Measurements from ENCODE around the gene RNF212B. TPM values are rescaled to one million over a fixed set of nuclear protein-coding genes. Genes with fewer than 3 reads are reported as not detected.
"Not testable (repeated sequence)": the region's sequence is repeated elsewhere in the genome, so short reads cannot be mapped to it uniquely, and the experiment has no call there.

RNF212B gene
- total RNA-seq, 4 donors from 2014 or later, result not detected

GRCh38 chr14:23217032-23218020, 20.4 kb upstream of the RNF212B start:
- 76% methylated on average over 6 of the region's 6 CpGs for WGBS
- H3K4me1 ChIP-seq, result no peaks in the 10 kb centered on the region
- peaks cover 5% of the 10 kb centered on the region for H3K27me3 ChIP-seq
- H3K27ac ChIP-seq, result no peak overlapping the region
- no peaks in the 10 kb centered on the region for H3K36me3 ChIP-seq
- no peak overlapping the region for H3K4me3 ChIP-seq
- no peak for DNase-seq (ENCODE audit: low spot score in 2 of 2)
- no peaks in the 10 kb centered on the region for H3K9me3 ChIP-seq
- TF ChIP-seq EP300 (IDR thresholded peaks at IDR 0.05) (no peak), POLR2AphosphoS5 (IDR thresholded peaks at IDR 0.05) (no peak), POLR2A (IDR thresholded peaks at IDR 0.05) (no peak)
- TF ChIP-seq, protein P1, sequence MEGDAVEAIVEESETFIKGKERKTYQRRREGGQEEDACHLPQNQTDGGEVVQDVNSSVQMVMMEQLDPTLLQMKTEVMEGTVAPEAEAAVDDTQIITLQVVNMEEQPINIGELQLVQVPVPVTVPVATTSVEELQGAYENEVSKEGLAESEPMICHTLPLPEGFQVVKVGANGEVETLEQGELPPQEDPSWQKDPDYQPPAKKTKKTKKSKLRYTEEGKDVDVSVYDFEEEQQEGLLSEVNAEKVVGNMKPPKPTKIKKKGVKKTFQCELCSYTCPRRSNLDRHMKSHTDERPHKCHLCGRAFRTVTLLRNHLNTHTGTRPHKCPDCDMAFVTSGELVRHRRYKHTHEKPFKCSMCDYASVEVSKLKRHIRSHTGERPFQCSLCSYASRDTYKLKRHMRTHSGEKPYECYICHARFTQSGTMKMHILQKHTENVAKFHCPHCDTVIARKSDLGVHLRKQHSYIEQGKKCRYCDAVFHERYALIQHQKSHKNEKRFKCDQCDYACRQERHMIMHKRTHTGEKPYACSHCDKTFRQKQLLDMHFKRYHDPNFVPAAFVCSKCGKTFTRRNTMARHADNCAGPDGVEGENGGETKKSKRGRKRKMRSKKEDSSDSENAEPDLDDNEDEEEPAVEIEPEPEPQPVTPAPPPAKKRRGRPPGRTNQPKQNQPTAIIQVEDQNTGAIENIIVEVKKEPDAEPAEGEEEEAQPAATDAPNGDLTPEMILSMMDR (IDR thresholded peaks at IDR 0.05), result no peak

DNA sequence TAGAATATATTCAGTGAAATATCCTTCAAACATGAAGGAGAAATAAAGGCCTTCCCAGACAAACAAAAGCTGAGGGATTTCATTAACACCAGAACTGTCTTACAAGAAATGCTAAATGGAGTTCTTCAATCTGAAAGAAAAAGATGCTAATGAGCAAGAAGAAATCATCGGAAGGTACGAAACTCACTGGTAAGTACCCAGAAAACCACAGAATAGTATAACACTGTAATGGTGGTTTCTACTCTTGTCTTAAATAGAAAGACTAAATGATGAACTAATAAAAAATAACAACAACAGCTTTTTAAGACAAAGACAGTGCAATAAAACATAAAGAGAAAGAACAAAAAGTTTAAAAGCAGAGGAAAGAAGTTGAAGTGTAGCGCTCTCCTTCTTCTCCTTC, 18.7 kb upstream of the RNF212B start:
- no peak for TF ChIP-seq POLR2A (IDR thresholded peaks at IDR 0.05)
- no peak for TF ChIP-seq POLR2AphosphoS5 (IDR thresholded peaks at IDR 0.05)
- TF ChIP-seq, protein P1 (IDR thresholded peaks at IDR 0.05), result no peak
- TF ChIP-seq EP300 (IDR thresholded peaks at IDR 0.05), result no peak
- Histone ChIP-seq H3K4me1 (no peaks in the 10 kb centered on the region), H3K9me3 (no peaks in the 10 kb centered on the region), H3K4me3 (no peak overlapping the region), H3K36me3 (no peaks in the 10 kb centered on the region), H3K27me3 (peaks cover 5% of the 10 kb centered on the region), H3K27ac (no peak overlapping the region)
- WGBS, result 90% methylated on average over 3 of the region's 3 CpGs
- DNase-seq (ENCODE audit: low spot score in 2 of 2), result no peak

DNA sequence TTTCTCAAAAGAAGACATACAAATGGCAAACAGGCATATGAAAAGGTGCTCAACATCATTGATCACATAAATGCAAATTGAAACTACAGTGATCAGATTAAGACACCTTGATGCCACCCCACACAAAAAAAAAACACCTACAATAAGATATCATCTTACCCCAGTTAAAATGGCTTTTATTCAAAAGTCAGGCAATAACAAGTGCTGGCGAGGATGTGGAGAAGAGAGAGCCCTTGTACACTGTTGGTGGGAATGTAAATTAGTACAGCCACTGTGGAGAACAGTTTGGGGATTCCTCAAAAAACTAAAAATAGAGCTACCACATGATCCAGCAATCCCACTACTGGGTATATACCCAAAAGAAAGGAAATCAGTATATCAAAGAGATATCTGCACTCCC, 12.8 kb upstream of the RNF212B start:
- not testable (repeated sequence) for H3K27ac ChIP-seq; H3K4me1 ChIP-seq; H3K36me3 ChIP-seq; H3K4me3 ChIP-seq; H3K9me3 ChIP-seq; DNase-seq (ENCODE audit: low spot score in 2 of 2); H3K27me3 ChIP-seq
- 90% methylated on average over 1 of the region's 1 CpG for WGBS

DNA sequence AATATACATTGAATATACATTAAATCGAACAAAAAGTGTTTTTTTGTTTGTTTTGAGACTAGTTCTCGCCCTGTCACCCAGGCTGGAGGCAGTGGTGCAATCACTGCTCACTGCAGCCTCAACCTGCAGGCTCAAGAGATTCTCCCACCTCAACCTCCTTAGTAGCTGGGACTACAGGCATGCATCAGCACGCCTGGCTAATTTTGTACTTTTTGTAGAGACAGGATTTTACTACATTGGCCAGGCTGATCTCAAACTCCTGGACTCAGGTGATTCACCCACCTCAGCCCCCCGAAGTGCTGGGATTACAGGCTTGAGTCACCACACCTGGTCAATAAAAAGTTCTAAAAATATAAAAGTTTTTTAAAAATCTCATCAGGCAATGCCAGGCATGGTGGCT, 10.2 kb upstream of the RNF212B start:
- no peak for DNase-seq (ENCODE audit: low spot score in 2 of 2)
- Histone ChIP-seq H3K27me3 (no peaks in the 10 kb centered on the region), H3K4me1 (no peaks in the 10 kb centered on the region), H3K27ac (no peak overlapping the region), H3K4me3 (no peak overlapping the region), H3K9me3 (no peaks in the 10 kb centered on the region), H3K36me3 (no peaks in the 10 kb centered on the region)
- TF ChIP-seq, protein P1 (IDR thresholded peaks at IDR 0.05), result no peak
- TF ChIP-seq POLR2A (IDR thresholded peaks at IDR 0.05), result no peak
- TF ChIP-seq EP300 (IDR thresholded peaks at IDR 0.05), result no peak
- TF ChIP-seq POLR2AphosphoS5 (IDR thresholded peaks at IDR 0.05), result no peak
- WGBS, result 68% methylated on average over 4 of the region's 4 CpGs

DNA sequence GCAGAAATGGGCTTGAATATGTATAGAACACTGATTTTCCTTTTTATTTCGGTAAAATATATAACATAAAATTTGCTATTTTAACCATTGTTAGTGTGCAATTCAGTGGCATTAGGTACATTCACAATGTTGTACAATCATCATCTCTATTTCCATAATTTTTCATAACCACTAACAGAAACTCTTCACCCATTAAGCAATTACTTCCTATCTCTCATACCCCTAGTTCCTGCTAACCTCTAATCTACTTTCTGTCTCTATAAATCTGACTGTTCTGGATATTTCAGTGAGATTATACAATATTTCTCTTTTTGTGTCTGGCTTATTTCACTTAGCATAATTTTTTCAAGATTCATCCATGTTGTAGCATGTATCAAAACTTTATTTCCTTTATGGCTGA, 8.9 kb upstream of the RNF212B start:
- Histone ChIP-seq H3K4me1 (no peaks in the 10 kb centered on the region), H3K27me3 (no peaks in the 10 kb centered on the region), H3K4me3 (no peak overlapping the region), H3K36me3 (no peaks in the 10 kb centered on the region), H3K27ac (no peak overlapping the region), H3K9me3 (no peaks in the 10 kb centered on the region)
- TF ChIP-seq POLR2A (IDR thresholded peaks at IDR 0.05) (no peak), EP300 (IDR thresholded peaks at IDR 0.05) (no peak), POLR2AphosphoS5 (IDR thresholded peaks at IDR 0.05) (no peak)
- TF ChIP-seq, protein P1 (IDR thresholded peaks at IDR 0.05), result no peak
- WGBS, result 82% methylated on average over 1 of the region's 1 CpG
- DNase-seq (ENCODE audit: low spot score in 2 of 2), result no peak

- H3K36me3 ChIP-seq; H3K4me1 ChIP-seq; H3K27me3 ChIP-seq; H3K4me3 ChIP-seq; DNase-seq (ENCODE audit: low spot score in 2 of 2); H3K9me3 ChIP-seq; H3K27ac ChIP-seq: not testable (repeated sequence)
- 97% methylated on average over 17 of the region's 38 CpGs for WGBS
Observed at GRCh38 chr14:23232241-23232808, 5.4 kb upstream of the RNF212B start.
